IMR-90 (cell line): ENCODE data around the gene SVIL. TPM values are rescaled to one million over a fixed set of nuclear protein-coding genes. Genes with fewer than 3 reads are reported as not detected.

Experiments
- ATAC-seq: fragments of 200-7000 bp; cut with Tn5 transposase; 2 replicates; pipeline ENCODE4 v1.9.1; 2020; ENCODE audit warnings: low read depth, mild to moderate bottlenecking, moderate library complexity
- BruUV-seq: library from RNA; stranded (reverse); fragments of 400-500 nt; replicated peaks from 2 replicates; lab custom pipeline; 2021; lab: Mats Ljungman, UMichigan
- CTCF ChIA-PET: fragments of 300-600 bp; formaldehyde crosslinking; extraction: SDS; loops from one replicate; lab custom pipeline; 2021; ENCODE audit warnings: antibody characterized with exemption; lab: Yijun Ruan, JAX
- POLR2A ChIA-PET: fragments of 300-600 bp; sonication (Branson Sonifier 250); formaldehyde crosslinking; loops from one replicate; lab custom pipeline; 2022; ENCODE audit warnings: antibody characterized with exemption; ENCODE audit not compliant: unreplicated experiment; lab: Charles Lee
- DNase-seq: peaks from one replicate; pipeline ENCODE4 v3.0.0; 2013
- H2AFZ ChIP-seq: replicated peaks from 2 replicates; pipeline ENCODE3; 2013; ENCODE audit warnings: low read length, mild to moderate bottlenecking; ENCODE audit not compliant: poor library complexity
- H2AK5ac ChIP-seq: 2 replicates; pipeline ENCODE4 v1.6.1; 2013; ENCODE audit warnings: low read depth, low read length, inconsistent platforms
- H2AK9ac ChIP-seq: replicated peaks from 2 replicates; pipeline ENCODE3; 2013; ENCODE audit warnings: mild to moderate bottlenecking, low read depth, low read length, moderate library complexity; ENCODE audit not compliant: poor library complexity
- H2BK120ac ChIP-seq: 2 replicates; pipeline ENCODE4 v1.6.1; 2013; ENCODE audit warnings: low read depth, low read length, inconsistent platforms
- H2BK15ac ChIP-seq: 3 replicates; pipeline ENCODE4 v1.6.1; 2013; ENCODE audit warnings: low read depth, low read length, inconsistent platforms
- H2BK20ac ChIP-seq: 2 replicates; pipeline ENCODE4 v1.6.1; 2013; ENCODE audit warnings: low read depth, mild to moderate bottlenecking, inconsistent platforms, low read length, moderate library complexity
- H2BK5ac ChIP-seq: 2 replicates; pipeline ENCODE4 v1.6.1; 2013; ENCODE audit warnings: mild to moderate bottlenecking, low read depth, low read length, inconsistent platforms; ENCODE audit not compliant: poor library complexity, severe bottlenecking
- H3K14ac ChIP-seq: replicated peaks from 2 replicates; pipeline ENCODE4 v1.6.1; 2013; ENCODE audit warnings: low read depth, low read length, inconsistent platforms
- H3K18ac ChIP-seq: 2 replicates; pipeline ENCODE4 v1.6.1; 2013; ENCODE audit warnings: low read depth, low read length, control low read depth
- H3K23ac ChIP-seq: 2 replicates; pipeline ENCODE4 v1.6.1; 2013; ENCODE audit warnings: low read depth, low read length, inconsistent platforms
- H3K27ac ChIP-seq: 2 replicates; pipeline ENCODE4 v1.5.1; 2013; ENCODE audit warnings: mild to moderate bottlenecking, control low read depth, low read length; ENCODE audit not compliant: insufficient read depth
- H3K27me3 ChIP-seq: 2 replicates; pipeline ENCODE4 v1.6.1; 2013; ENCODE audit warnings: low read length; ENCODE audit not compliant: control insufficient read depth, insufficient read depth
- H3K36me3 ChIP-seq: 2 replicates; pipeline ENCODE4 v1.6.1; 2013; ENCODE audit warnings: low read length, mixed read lengths; ENCODE audit not compliant: control insufficient read depth, insufficient read depth
- H3K4ac ChIP-seq: 2 replicates; pipeline ENCODE4 v1.6.1; 2013; ENCODE audit warnings: low read depth, low read length, inconsistent platforms
- H3K4me1 ChIP-seq: 2 replicates; pipeline ENCODE4 v1.6.1; 2013; ENCODE audit warnings: low read length, mixed read lengths; ENCODE audit not compliant: control insufficient read depth, insufficient read depth
- H3K4me2 ChIP-seq: 2 replicates; pipeline ENCODE4 v1.6.1; 2013; ENCODE audit warnings: low read depth, mild to moderate bottlenecking, control low read depth, low read length, moderate library complexity
- H3K4me3 ChIP-seq: 2 replicates; pipeline ENCODE4 v1.5.1; 2013; ENCODE audit warnings: low read depth, mild to moderate bottlenecking, control low read depth, low read length, moderate library complexity; ENCODE audit not compliant: insufficient read depth
- H3K56ac ChIP-seq: 2 replicates; pipeline ENCODE4 v1.6.1; 2013; ENCODE audit warnings: low read length, inconsistent platforms; ENCODE audit not compliant: insufficient read depth; ENCODE audit errors: extremely low read depth
- H3K79me1 ChIP-seq, 2 experiments: 2 replicates each; pipeline ENCODE4 v1.6.1; 2013; ENCODE audit warnings: low read length in 2 of 2, inconsistent platforms in 1 of 2, low read depth in 1 of 2
- H3K9ac ChIP-seq: 2 replicates; pipeline ENCODE4 v1.6.1; 2013; ENCODE audit warnings: low read depth, low read length, control low read depth
- H3K9me1 ChIP-seq: 2 replicates; pipeline ENCODE4 v1.6.1; 2013; ENCODE audit warnings: low read length, inconsistent platforms; ENCODE audit not compliant: insufficient read depth
- H3K9me3 ChIP-seq: 2 replicates; pipeline ENCODE4 v1.6.1; 2013; ENCODE audit warnings: low read length; ENCODE audit not compliant: control insufficient read depth, insufficient read depth
- H4K20me1 ChIP-seq: 2 replicates; pipeline ENCODE4 v1.6.1; 2013; ENCODE audit warnings: low read length, inconsistent platforms; ENCODE audit not compliant: insufficient read depth
- H4K5ac ChIP-seq: 2 replicates; pipeline ENCODE4 v1.6.1; 2013; ENCODE audit warnings: mild to moderate bottlenecking, low read depth, low read length, control low read depth
- H4K8ac ChIP-seq, 2 experiments: 2 replicates each; pipeline ENCODE4 v1.6.1; 2013; ENCODE audit warnings: low read depth in 2 of 2, low read length in 2 of 2, control low read depth in 1 of 2, inconsistent platforms in 1 of 2
- H4K91ac ChIP-seq: 2 replicates; pipeline ENCODE4 v1.6.1; 2013; ENCODE audit warnings: low read depth, low read length, inconsistent platforms; ENCODE audit not compliant: insufficient read depth
- BHLHE40 ChIP-seq: fragments of 150-350 bp; IDR thresholded peaks from 2 replicates; pipeline ENCODE4 v1.6.1; 2016; ENCODE audit warnings: mild to moderate bottlenecking, low read depth, low read length
- CHD1 ChIP-seq: IDR thresholded peaks from 2 replicates; pipeline ENCODE4 v1.6.1; 2012; ENCODE audit warnings: low read depth, low read length, improper control_type of control experiment
- FOS ChIP-seq: fragments of 150-350 bp; IDR thresholded peaks from 2 replicates; pipeline ENCODE4 v1.6.1; 2016; ENCODE audit warnings: low read depth, low read length
- MAFK ChIP-seq: IDR thresholded peaks from 2 replicates; pipeline ENCODE4 v1.6.1; 2012; ENCODE audit warnings: low read depth, low read length, improper control_type of control experiment
- MAZ ChIP-seq: IDR thresholded peaks from 2 replicates; pipeline ENCODE4 v1.6.1; 2012; ENCODE audit warnings: low read depth, mild to moderate bottlenecking, low read length, improper control_type of control experiment, moderate library complexity, borderline replicate concordance
- MXI1 ChIP-seq: IDR thresholded peaks from 2 replicates; pipeline ENCODE4 v1.6.1; 2012; ENCODE audit warnings: low read depth, mild to moderate bottlenecking, low read length, moderate library complexity, borderline replicate concordance
- NFE2L2 ChIP-seq: fragments of 150-350 bp; IDR thresholded peaks from 2 replicates; pipeline ENCODE4 v1.6.1; 2016; ENCODE audit warnings: low read depth, mild to moderate bottlenecking, low read length
- POLR2A ChIP-seq: IDR thresholded peaks from 2 replicates; pipeline ENCODE4 v1.6.1; 2012; ENCODE audit warnings: mild to moderate bottlenecking, low read depth, low read length
- RAD21 ChIP-seq: IDR thresholded peaks from 2 replicates; pipeline ENCODE4 v1.6.1; 2012; ENCODE audit warnings: low read length, improper control_type of control experiment
- RCOR1 ChIP-seq: IDR thresholded peaks from 2 replicates; pipeline ENCODE4 v1.6.1; 2012; ENCODE audit warnings: mild to moderate bottlenecking, low read length, improper control_type of control experiment; ENCODE audit not compliant: insufficient replicate concordance
- RFX5 ChIP-seq: IDR thresholded peaks from 2 replicates; pipeline ENCODE4 v1.8.0; 2012; ENCODE audit warnings: low read depth, mild to moderate bottlenecking, low read length, moderate library complexity
- SMC3 ChIP-seq: fragments of 150-350 bp; IDR thresholded peaks from 2 replicates; pipeline ENCODE4 v1.6.1; 2016; ENCODE audit warnings: low read depth, mild to moderate bottlenecking, antibody characterized with exemption, low read length, moderate library complexity
- USF2 ChIP-seq: fragments of 150-350 bp; IDR thresholded peaks from 2 replicates; pipeline ENCODE4 v1.6.1; 2017; ENCODE audit warnings: mild to moderate bottlenecking, antibody characterized with exemption, low read length, low read depth
- WGBS, 2 experiments: methylation state at CpG; one replicate each; pipeline versions ENCODE4 v1.1.5 to v1.1.7; 2013; ENCODE audit warnings: missing lambda C conversion rate in 2 of 2; ENCODE audit not compliant: insufficient read length in 1 of 2; ENCODE audit errors: extremely low coverage in 2 of 2; 5-methylcytosine and 5-hydroxymethylcytosine counted together
- dilution Hi-C: fragments of 300-500 bp; cut with HindIII; formaldehyde crosslinking; loops from one replicate; pipeline ENCODE4 v1.14.3; 2018; ENCODE audit warnings: low sequenced_read_pairs; ENCODE audit not compliant: unreplicated experiment
- in situ Hi-C: fragments of 300-500 bp; cut with MboI; formaldehyde crosslinking; loops from 3 replicates; pipeline ENCODE4 v1.14.3; 2019; ENCODE audit warnings: low sequenced_read_pairs, inconsistent platforms, mixed read lengths
- intact Hi-C: fragments of 100-400 bp; cut with micrococcal nuclease; formaldehyde crosslinking; loops from 2 replicates; pipeline ENCODE4 v1.10.0; 2022
- polyA plus RNA-seq, 3 experiments: library from polyadenylated mRNA; depleted of rRNA; stranded (reverse); fragments of >200 nt; gene quantifications; 2 replicates each; pipeline ENCODE4 v1.2.3, GENCODE V29; 2012; ENCODE audit warnings: low replicate concordance in 1 of 3
- total RNA-seq: library from RNA; depleted of rRNA; stranded (reverse); fragments of >200 nt; gene quantifications from 2 replicates; pipeline ENCODE4 v1.2.3, GENCODE V29; 2012
- TF ChIP-seq, protein P1 (sequence below): fragments of 150-350 bp; IDR thresholded peaks from 2 replicates; pipeline ENCODE4 v1.6.1; 2016; ENCODE audit warnings: low read depth, mild to moderate bottlenecking, low read length, moderate library complexity, borderline replicate concordance
- TF ChIP-seq, protein P2 (sequence below): conservative IDR thresholded peaks from 2 replicates; pipeline ENCODE4 v1.5.1; 2012; ENCODE audit warnings: mild to moderate bottlenecking, low read depth, low read length, improper control_type of control experiment

Gene SVIL
- total and polyA plus RNA-seq, 2 of the 4 experiments (the other 2 are of a cell fraction) = 11.5 to 11.6 TPM

GRCh38 chr10:29426420-29426819 lies 208.4 kb downstream of the SVIL start:
- Histone ChIP-seq H3K9ac (no peak overlapping the region), H2BK5ac (no peak overlapping the region), H4K5ac (no peak overlapping the region), H4K91ac (no peak overlapping the region), H3K9me1 (peaks cover 9% of the 10 kb centered on the region; the same call in 1 of the 2 replicates), H3K56ac (no peak overlapping the region), H2BK15ac (no peak overlapping the region), H3K79me1 (peaks cover 14 to 54% of the 10 kb centered on the region in 2 experiments), H3K36me3 (peaks cover 10% of the 10 kb centered on the region), H3K27ac (no peak overlapping the region), H2AK9ac (no peak overlapping the region), H3K4me1 (no peaks in the 10 kb centered on the region), H3K18ac (no peak overlapping the region), H2BK120ac (no peak overlapping the region), H2AK5ac (no peak overlapping the region), H3K9me3 (no peaks in the 10 kb centered on the region), H4K8ac (no peak overlapping the region), H3K4ac (no peak overlapping the region), H3K4me3 (no peak overlapping the region), H3K27me3 (no peaks in the 10 kb centered on the region), H2BK20ac (no peak overlapping the region), H3K4me2 (no peak overlapping the region), H2AFZ (no peak overlapping the region), H3K14ac (no peak overlapping the region), H3K23ac (no peak overlapping the region), H4K20me1 (peaks cover 29% of the 10 kb centered on the region)
- TF ChIP-seq NFE2L2 (no peak), RAD21 (no peak), FOS (no peak), MXI1 (no peak), RCOR1 (no peak), MAFK (no peak), POLR2A (no peak), SMC3 (no peak), BHLHE40 (no peak), USF2 (no peak), CHD1 (no peak), MAZ (no peak), RFX5 (no peak)
- TF ChIP-seq, protein P1, sequence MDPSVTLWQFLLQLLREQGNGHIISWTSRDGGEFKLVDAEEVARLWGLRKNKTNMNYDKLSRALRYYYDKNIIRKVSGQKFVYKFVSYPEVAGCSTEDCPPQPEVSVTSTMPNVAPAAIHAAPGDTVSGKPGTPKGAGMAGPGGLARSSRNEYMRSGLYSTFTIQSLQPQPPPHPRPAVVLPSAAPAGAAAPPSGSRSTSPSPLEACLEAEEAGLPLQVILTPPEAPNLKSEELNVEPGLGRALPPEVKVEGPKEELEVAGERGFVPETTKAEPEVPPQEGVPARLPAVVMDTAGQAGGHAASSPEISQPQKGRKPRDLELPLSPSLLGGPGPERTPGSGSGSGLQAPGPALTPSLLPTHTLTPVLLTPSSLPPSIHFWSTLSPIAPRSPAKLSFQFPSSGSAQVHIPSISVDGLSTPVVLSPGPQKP = no peak
- TF ChIP-seq, protein P2, sequence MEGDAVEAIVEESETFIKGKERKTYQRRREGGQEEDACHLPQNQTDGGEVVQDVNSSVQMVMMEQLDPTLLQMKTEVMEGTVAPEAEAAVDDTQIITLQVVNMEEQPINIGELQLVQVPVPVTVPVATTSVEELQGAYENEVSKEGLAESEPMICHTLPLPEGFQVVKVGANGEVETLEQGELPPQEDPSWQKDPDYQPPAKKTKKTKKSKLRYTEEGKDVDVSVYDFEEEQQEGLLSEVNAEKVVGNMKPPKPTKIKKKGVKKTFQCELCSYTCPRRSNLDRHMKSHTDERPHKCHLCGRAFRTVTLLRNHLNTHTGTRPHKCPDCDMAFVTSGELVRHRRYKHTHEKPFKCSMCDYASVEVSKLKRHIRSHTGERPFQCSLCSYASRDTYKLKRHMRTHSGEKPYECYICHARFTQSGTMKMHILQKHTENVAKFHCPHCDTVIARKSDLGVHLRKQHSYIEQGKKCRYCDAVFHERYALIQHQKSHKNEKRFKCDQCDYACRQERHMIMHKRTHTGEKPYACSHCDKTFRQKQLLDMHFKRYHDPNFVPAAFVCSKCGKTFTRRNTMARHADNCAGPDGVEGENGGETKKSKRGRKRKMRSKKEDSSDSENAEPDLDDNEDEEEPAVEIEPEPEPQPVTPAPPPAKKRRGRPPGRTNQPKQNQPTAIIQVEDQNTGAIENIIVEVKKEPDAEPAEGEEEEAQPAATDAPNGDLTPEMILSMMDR = no peak
- in situ Hi-C loops = no loop called here
- intact Hi-C loops = no loop called here
- no peak for DNase-seq
- CTCF ChIA-PET = no interaction called here
- no CpG with 5 or more reads among the region's 1 CpG for WGBS, 2 experiments
- dilution Hi-C loops = no loop called here
- POLR2A ChIA-PET = no interaction called here
- ATAC-seq = no peak
- BruUV-seq = no TSS peak
